SU-DHL-6 (cell line): ENCODE measurements around the gene RNU6-8.

Experiments
- H2AFZ ChIP-seq: fragments of 200-600 bp; sonication (generic); 2 replicates; pipeline ENCODE4 v1.6.1; 2014; ENCODE audit warnings: low read depth, mild to moderate bottlenecking, moderate library complexity, mixed read lengths, antibody characterized with exemption, low read length; ENCODE audit not compliant: severe bottlenecking
- H3F3A ChIP-seq: fragments of 200-600 bp; shearing (Covaris generic); 2 replicates; pipeline ENCODE4 v1.6.0; 2016; ENCODE audit warnings: antibody characterized with exemption, mild to moderate bottlenecking; ENCODE audit not compliant: insufficient read depth
- H3K27ac ChIP-seq: fragments of 200-600 bp; sonication (generic); 2 replicates; pipeline ENCODE4 v1.5.1; 2016; ENCODE audit warnings: low read depth, mild to moderate bottlenecking, low read length, moderate library complexity, mixed read lengths
- H3K27me3 ChIP-seq: fragments of 200-600 bp; sonication (generic), shearing (Covaris generic); 2 replicates; pipeline ENCODE4 v1.6.0; 2014; ENCODE audit warnings: mild to moderate bottlenecking, low read length
- H3K36me3 ChIP-seq: fragments of 200-600 bp; sonication (generic); 2 replicates; pipeline ENCODE4 v1.6.1; 2014; ENCODE audit warnings: mild to moderate bottlenecking, low read length, mixed read lengths
- H3K4me2 ChIP-seq: fragments of 300-600, 200-600 bp; shearing (Covaris generic), sonication (generic); 2 replicates; pipeline ENCODE4 v1.6.0; 2014; ENCODE audit warnings: low read length, low read depth, mild to moderate bottlenecking; ENCODE audit not compliant: poor library complexity, severe bottlenecking
- H3K4me3 ChIP-seq: fragments of 200-600 bp; sonication (generic); 2 replicates; pipeline ENCODE4 v1.5.1; 2014; ENCODE audit warnings: antibody characterized with exemption, low read length, mild to moderate bottlenecking, mixed read lengths; ENCODE audit not compliant: insufficient read depth, poor library complexity, severe bottlenecking
- H3K79me2 ChIP-seq: fragments of 200-600 bp; sonication (generic); 2 replicates; pipeline ENCODE4 v1.6.1; 2014; ENCODE audit warnings: mild to moderate bottlenecking, low read length, moderate library complexity; ENCODE audit not compliant: insufficient read depth
- H3K9ac ChIP-seq: fragments of 200-600 bp; sonication (generic); 2 replicates; pipeline ENCODE4 v1.7.0; 2014; ENCODE audit warnings: mild to moderate bottlenecking, low read length
- H3K9me2 ChIP-seq: fragments of 200-600 bp; sonication (generic); replicated peaks from 2 replicates; pipeline ENCODE4 v1.6.1; 2014; ENCODE audit warnings: low read length; ENCODE audit not compliant: insufficient read depth
- H3K9me3 ChIP-seq: fragments of 200-600 bp; sonication (generic); 2 replicates; pipeline ENCODE4 v1.6.1; 2014; ENCODE audit warnings: low read length, mixed read lengths; ENCODE audit not compliant: insufficient read depth
- H4K20me1 ChIP-seq: fragments of 200-600 bp; sonication (generic); 2 replicates; pipeline ENCODE4 v1.6.1; 2014; ENCODE audit warnings: low read depth, mild to moderate bottlenecking, antibody characterized with exemption, low read length, moderate library complexity, mixed read lengths
- CTCF ChIP-seq: fragments of 200-600 bp; sonication (generic); IDR thresholded peaks from one replicate; pipeline ENCODE4 v1.5.1; 2017; ENCODE audit warnings: antibody characterized with exemption, mild to moderate bottlenecking, low read length, moderate library complexity; ENCODE audit not compliant: insufficient read depth, poor library complexity, severe bottlenecking
- EZH2phosphoT487 ChIP-seq: fragments of 200-600 bp; sonication (generic), shearing (Covaris generic); conservative IDR thresholded peaks from 2 replicates; pipeline ENCODE4 v1.6.1; 2018; ENCODE audit warnings: mild to moderate bottlenecking, antibody characterized with exemption, low read length, moderate library complexity, mixed read lengths

RNU6-8 gene

GRCh38 chr14:32197919-32198318 lies 5.2 kb downstream of the RNU6-8 start:
- peaks cover 20% of the 10 kb centered on the region for H3F3A ChIP-seq
- H3K79me2 ChIP-seq = no peaks in the 10 kb centered on the region
- H3K27ac ChIP-seq = no peak overlapping the region
- H3K36me3 ChIP-seq = no peaks in the 10 kb centered on the region
- TF ChIP-seq EZH2phosphoT487 (no peak), CTCF (no peak)
- H3K27me3 ChIP-seq = no peaks in the 10 kb centered on the region
- H3K9me3 ChIP-seq = no peaks in the 10 kb centered on the region
- H3K9ac ChIP-seq = no peak overlapping the region
- no peak overlapping the region for H2AFZ ChIP-seq
- no peak overlapping the region for H3K4me3 ChIP-seq
- H4K20me1 ChIP-seq = no peaks in the 10 kb centered on the region
- H3K9me2 ChIP-seq = no peaks in the 10 kb centered on the region
- H3K4me2 ChIP-seq = no peak overlapping the region

GRCh38 chr14:32195636-32196035 lies 7.4 kb downstream of the RNU6-8 start:
- no peak overlapping the region for H3K4me2 ChIP-seq
- H2AFZ ChIP-seq = no peak overlapping the region
- no peaks in the 10 kb centered on the region for H3K36me3 ChIP-seq
- H3F3A ChIP-seq = peaks cover 8% of the 10 kb centered on the region
- no peaks in the 10 kb centered on the region for H3K79me2 ChIP-seq
- H3K9me3 ChIP-seq = no peaks in the 10 kb centered on the region
- H3K9ac ChIP-seq = no peak overlapping the region
- H3K9me2 ChIP-seq = no peaks in the 10 kb centered on the region
- no peak overlapping the region for H3K4me3 ChIP-seq
- no peaks in the 10 kb centered on the region for H4K20me1 ChIP-seq
- TF ChIP-seq EZH2phosphoT487 (no peak), CTCF (no peak)
- H3K27me3 ChIP-seq = no peaks in the 10 kb centered on the region
- H3K27ac ChIP-seq = no peak overlapping the region

- Histone ChIP-seq H3K27me3 (no peaks in the 10 kb centered on the region), H3K4me3 (no peak overlapping the region)
Observed at GRCh38 chr14:32193532-32193931, 9.5 kb downstream of the RNU6-8 start.

More at GRCh38 chr14:32193532-32193931, 9.5 kb downstream of the RNU6-8 start:
- Histone ChIP-seq H3K36me3 (no peaks in the 10 kb centered on the region), H3K27ac (no peak overlapping the region), H3K9me3 (no peaks in the 10 kb centered on the region), H4K20me1 (no peaks in the 10 kb centered on the region), H3K9me2 (no peaks in the 10 kb centered on the region), H3K9ac (no peak overlapping the region), H3K79me2 (no peaks in the 10 kb centered on the region), H2AFZ (no peak overlapping the region), H3K4me2 (no peak overlapping the region), H3F3A (no peaks in the 10 kb centered on the region)
- TF ChIP-seq EZH2phosphoT487 (no peak), CTCF (no peak)
